ENCODE measurements around the gene AOC2. TPM values are rescaled to one million over a fixed set of nuclear protein-coding genes. Genes with fewer than 3 reads are reported as not detected.
A peak's percentile ranks its signal among the peaks of the same experiment; 100 is the strongest.

Gene AOC2
- total and polyA plus RNA-seq, 4 donors = 0.17 to 2.4 (median 0.41) TPM

DNA sequence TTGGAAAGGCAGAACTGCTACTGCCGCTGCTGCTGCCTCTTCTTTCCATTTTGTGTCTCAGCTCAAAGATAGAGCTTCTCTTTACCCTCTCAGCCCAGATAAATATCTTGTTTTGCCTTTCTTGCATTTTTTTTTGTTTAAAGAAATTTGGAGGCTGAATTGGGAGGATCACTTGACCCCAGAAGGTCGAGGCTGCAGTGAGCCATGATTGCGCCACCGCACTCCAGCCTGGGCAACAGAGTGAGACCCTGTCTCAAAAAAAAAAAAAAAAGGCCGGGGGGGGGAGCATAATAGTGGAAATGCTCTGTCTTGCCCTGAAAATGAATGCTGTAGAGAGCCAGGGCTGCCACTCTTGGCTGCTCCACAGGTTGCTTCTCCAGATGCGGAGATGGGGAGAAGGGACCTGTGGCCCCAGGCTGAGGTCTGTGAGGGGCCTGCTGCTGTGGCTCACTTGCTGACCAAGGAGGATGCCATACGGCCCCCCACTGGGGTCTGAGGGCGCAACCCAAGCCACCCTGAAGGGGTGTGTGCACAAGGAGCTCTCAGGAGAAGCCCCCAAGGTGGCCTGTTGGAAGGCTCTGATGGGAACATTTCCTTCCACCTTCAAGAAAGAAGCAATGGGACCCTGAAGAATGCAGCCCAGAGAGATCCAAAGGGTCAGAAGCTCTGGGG, 34.7 kb downstream of the AOC2 start:
- no peak for DNase-seq (ENCODE audit: low spot score)
- H3K4me3 ChIP-seq (ENCODE audit: low read depth in 1 of 3, low read length in 3 of 3) = no peak overlapping the region
- H3K27ac ChIP-seq (ENCODE audit: low read depth in 1 of 2, low read length in 2 of 2) = peak overlapping the region; percentile 51 to 87
- no peaks in the 10 kb centered on the region for H3K27me3 ChIP-seq (ENCODE audit: control insufficient read depth in 4 of 4, insufficient read depth in 4 of 4, low read length in 3 of 4)
- 86% methylated on average over 8 of the region's 8 CpGs for WGBS
- H3K9ac ChIP-seq (ENCODE audit: low read depth in 1 of 2, low read length in 2 of 2) = no peak overlapping the region
- H3K36me3 ChIP-seq (ENCODE audit: control insufficient read depth in 4 of 4, insufficient read depth in 3 of 4, low read depth in 1 of 4, low read length in 3 of 4) = peaks cover 2 to 6% (median 2%) of the 10 kb centered on the region in 4 donors
- no peaks in the 10 kb centered on the region for H3K9me3 ChIP-seq (ENCODE audit: control insufficient read depth in 4 of 4, low read length in 3 of 4)
- no peak for TF ChIP-seq RXRA (IDR thresholded peaks at IDR 0.05)
- TF ChIP-seq TAF1 (conservative IDR thresholded peaks at IDR 0.05) = no peak
- TF ChIP-seq, protein P1, sequence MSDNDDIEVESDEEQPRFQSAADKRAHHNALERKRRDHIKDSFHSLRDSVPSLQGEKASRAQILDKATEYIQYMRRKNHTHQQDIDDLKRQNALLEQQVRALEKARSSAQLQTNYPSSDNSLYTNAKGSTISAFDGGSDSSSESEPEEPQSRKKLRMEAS (IDR thresholded peaks at IDR 0.05) = no peak
- TF ChIP-seq, protein P2, sequence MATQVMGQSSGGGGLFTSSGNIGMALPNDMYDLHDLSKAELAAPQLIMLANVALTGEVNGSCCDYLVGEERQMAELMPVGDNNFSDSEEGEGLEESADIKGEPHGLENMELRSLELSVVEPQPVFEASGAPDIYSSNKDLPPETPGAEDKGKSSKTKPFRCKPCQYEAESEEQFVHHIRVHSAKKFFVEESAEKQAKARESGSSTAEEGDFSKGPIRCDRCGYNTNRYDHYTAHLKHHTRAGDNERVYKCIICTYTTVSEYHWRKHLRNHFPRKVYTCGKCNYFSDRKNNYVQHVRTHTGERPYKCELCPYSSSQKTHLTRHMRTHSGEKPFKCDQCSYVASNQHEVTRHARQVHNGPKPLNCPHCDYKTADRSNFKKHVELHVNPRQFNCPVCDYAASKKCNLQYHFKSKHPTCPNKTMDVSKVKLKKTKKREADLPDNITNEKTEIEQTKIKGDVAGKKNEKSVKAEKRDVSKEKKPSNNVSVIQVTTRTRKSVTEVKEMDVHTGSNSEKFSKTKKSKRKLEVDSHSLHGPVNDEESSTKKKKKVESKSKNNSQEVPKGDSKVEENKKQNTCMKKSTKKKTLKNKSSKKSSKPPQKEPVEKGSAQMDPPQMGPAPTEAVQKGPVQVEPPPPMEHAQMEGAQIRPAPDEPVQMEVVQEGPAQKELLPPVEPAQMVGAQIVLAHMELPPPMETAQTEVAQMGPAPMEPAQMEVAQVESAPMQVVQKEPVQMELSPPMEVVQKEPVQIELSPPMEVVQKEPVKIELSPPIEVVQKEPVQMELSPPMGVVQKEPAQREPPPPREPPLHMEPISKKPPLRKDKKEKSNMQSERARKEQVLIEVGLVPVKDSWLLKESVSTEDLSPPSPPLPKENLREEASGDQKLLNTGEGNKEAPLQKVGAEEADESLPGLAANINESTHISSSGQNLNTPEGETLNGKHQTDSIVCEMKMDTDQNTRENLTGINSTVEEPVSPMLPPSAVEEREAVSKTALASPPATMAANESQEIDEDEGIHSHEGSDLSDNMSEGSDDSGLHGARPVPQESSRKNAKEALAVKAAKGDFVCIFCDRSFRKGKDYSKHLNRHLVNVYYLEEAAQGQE (IDR thresholded peaks at IDR 0.05) = no peak
- TF ChIP-seq HNF4A (conservative IDR thresholded peaks at IDR 0.05) = no peak
- TF ChIP-seq, protein P3, sequence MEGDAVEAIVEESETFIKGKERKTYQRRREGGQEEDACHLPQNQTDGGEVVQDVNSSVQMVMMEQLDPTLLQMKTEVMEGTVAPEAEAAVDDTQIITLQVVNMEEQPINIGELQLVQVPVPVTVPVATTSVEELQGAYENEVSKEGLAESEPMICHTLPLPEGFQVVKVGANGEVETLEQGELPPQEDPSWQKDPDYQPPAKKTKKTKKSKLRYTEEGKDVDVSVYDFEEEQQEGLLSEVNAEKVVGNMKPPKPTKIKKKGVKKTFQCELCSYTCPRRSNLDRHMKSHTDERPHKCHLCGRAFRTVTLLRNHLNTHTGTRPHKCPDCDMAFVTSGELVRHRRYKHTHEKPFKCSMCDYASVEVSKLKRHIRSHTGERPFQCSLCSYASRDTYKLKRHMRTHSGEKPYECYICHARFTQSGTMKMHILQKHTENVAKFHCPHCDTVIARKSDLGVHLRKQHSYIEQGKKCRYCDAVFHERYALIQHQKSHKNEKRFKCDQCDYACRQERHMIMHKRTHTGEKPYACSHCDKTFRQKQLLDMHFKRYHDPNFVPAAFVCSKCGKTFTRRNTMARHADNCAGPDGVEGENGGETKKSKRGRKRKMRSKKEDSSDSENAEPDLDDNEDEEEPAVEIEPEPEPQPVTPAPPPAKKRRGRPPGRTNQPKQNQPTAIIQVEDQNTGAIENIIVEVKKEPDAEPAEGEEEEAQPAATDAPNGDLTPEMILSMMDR (IDR thresholded peaks at IDR 0.05; ENCODE audit: low read depth, low read length, missing input control) = no peak
- no peak for TF ChIP-seq EGR1 (IDR thresholded peaks at IDR 0.05; ENCODE audit: low read depth in 2 of 2)
- TF ChIP-seq, protein P4, sequence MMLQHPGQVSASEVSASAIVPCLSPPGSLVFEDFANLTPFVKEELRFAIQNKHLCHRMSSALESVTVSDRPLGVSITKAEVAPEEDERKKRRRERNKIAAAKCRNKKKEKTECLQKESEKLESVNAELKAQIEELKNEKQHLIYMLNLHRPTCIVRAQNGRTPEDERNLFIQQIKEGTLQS (IDR thresholded peaks at IDR 0.05) = no peak
- no peak for TF ChIP-seq YY1 (IDR thresholded peaks at IDR 0.05)
- H3K4me1 ChIP-seq (ENCODE audit: control insufficient read depth in 4 of 4, insufficient read depth in 4 of 4, low read length in 3 of 4) = peaks cover 1 to 44% (median 26%) of the 10 kb centered on the region in 4 donors

DNA sequence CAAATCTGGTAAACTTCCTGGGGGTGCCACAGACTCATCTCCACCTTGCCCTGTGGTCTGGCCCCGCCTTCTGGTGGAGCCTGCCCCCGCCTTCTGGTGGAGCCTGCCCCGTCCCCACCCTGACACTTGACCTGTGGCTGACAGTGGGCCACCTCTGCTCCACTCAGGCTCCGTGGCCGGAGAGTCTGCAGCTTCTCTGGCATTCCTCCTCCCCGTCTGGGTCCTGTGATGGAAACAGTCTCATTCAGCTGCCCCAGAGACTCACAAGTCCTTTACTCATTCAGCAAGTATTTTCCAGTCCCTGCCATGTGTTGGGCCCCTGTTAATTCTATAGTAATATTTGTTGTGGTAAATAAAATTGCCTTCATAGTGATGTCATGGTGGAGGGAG, 35.2 kb downstream of the AOC2 start:
- Histone ChIP-seq H3K9me3 (ENCODE audit: control insufficient read depth in 4 of 4, low read length in 3 of 4) (no peaks in the 10 kb centered on the region), H3K4me1 (ENCODE audit: control insufficient read depth in 4 of 4, insufficient read depth in 4 of 4, low read length in 3 of 4) (peaks cover 1 to 43% (median 24%) of the 10 kb centered on the region in 4 donors), H3K9ac (ENCODE audit: low read depth in 1 of 2, low read length in 2 of 2) (no peak overlapping the region), H3K4me3 (ENCODE audit: low read depth in 1 of 3, low read length in 3 of 3) (no peak overlapping the region), H3K27me3 (ENCODE audit: control insufficient read depth in 4 of 4, insufficient read depth in 4 of 4, low read length in 3 of 4) (no peaks in the 10 kb centered on the region), H3K27ac (ENCODE audit: low read depth in 1 of 2, low read length in 2 of 2) (no peak overlapping the region), H3K36me3 (ENCODE audit: control insufficient read depth in 4 of 4, insufficient read depth in 3 of 4, low read depth in 1 of 4, low read length in 3 of 4) (peaks cover 0 to 3% (median 2%) of the 10 kb centered on the region in 4 donors)
- WGBS = 81% methylated on average over 6 of the region's 6 CpGs
- DNase-seq (ENCODE audit: low spot score) = no peak
- TF ChIP-seq, protein P4 (IDR thresholded peaks at IDR 0.05) = no peak
- TF ChIP-seq RAD21 (IDR thresholded peaks at IDR 0.05) = no peak
- TF ChIP-seq, protein P1 (IDR thresholded peaks at IDR 0.05) = no peak
- no peak for TF ChIP-seq RXRA (IDR thresholded peaks at IDR 0.05)
- no peak for TF ChIP-seq NR2F2 (IDR thresholded peaks at IDR 0.05)
- TF ChIP-seq, protein P5, sequence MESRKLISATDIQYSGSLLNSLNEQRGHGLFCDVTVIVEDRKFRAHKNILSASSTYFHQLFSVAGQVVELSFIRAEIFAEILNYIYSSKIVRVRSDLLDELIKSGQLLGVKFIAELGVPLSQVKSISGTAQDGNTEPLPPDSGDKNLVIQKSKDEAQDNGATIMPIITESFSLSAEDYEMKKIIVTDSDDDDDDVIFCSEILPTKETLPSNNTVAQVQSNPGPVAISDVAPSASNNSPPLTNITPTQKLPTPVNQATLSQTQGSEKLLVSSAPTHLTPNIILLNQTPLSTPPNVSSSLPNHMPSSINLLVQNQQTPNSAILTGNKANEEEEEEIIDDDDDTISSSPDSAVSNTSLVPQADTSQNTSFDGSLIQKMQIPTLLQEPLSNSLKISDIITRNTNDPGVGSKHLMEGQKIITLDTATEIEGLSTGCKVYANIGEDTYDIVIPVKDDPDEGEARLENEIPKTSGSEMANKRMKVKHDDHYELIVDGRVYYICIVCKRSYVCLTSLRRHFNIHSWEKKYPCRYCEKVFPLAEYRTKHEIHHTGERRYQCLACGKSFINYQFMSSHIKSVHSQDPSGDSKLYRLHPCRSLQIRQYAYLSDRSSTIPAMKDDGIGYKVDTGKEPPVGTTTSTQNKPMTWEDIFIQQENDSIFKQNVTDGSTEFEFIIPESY (IDR thresholded peaks at IDR 0.05) = no peak
- no peak for TF ChIP-seq EGR1 (IDR thresholded peaks at IDR 0.05; ENCODE audit: low read depth in 2 of 2)
- TF ChIP-seq SP1 (IDR thresholded peaks at IDR 0.05) = no peak
- TF ChIP-seq, protein P2 (IDR thresholded peaks at IDR 0.05) = no peak
- no peak for TF ChIP-seq YY1 (IDR thresholded peaks at IDR 0.05)
- no peak for TF ChIP-seq FOXA1 (IDR thresholded peaks at IDR 0.05)
- no peak for TF ChIP-seq TAF1 (conservative IDR thresholded peaks at IDR 0.05)
- no peak for TF ChIP-seq HNF4A (conservative IDR thresholded peaks at IDR 0.05)
- no peak for TF ChIP-seq HNF4G (IDR thresholded peaks at IDR 0.05)
- TF ChIP-seq FOXA2 (IDR thresholded peaks at IDR 0.05) = no peak
- TF ChIP-seq GABPA (IDR thresholded peaks at IDR 0.05 in 1 of 2, conservative IDR thresholded peaks at IDR 0.05 in 1 of 2) = no peak

Data from liver (tissue), 9 donors.